GM18511 (cell line): Measurements from ENCODE around the gene CHFR.
"Not testable (repeated sequence)": the region's sequence is repeated elsewhere in the genome, so short reads cannot be mapped to it uniquely, and the experiment has no call there.

Source experiments
- ATAC-seq: cut with Tn5 transposase; IDR thresholded peaks from one replicate; pipeline ENCODE4 v1.9.1; 2021; ENCODE audit warnings: mild to moderate bottlenecking, moderate library complexity; ENCODE audit not compliant: unreplicated experiment

The CHFR gene

GRCh38 chr12:132881818-132882217 lies 5.6 kb downstream of the CHFR start:
- no peak for ATAC-seq

GRCh38 chr12:132874620-132875019 lies 12.8 kb downstream of the CHFR start:
- ATAC-seq: not testable (repeated sequence)

GRCh38 chr12:132874175-132874574 lies 13.2 kb downstream of the CHFR start:
- no peak for ATAC-seq

- ATAC-seq: no peak
These were observed 13.7 kb downstream of the CHFR start for GRCh38 chr12:132873724-132874123.

DNA sequence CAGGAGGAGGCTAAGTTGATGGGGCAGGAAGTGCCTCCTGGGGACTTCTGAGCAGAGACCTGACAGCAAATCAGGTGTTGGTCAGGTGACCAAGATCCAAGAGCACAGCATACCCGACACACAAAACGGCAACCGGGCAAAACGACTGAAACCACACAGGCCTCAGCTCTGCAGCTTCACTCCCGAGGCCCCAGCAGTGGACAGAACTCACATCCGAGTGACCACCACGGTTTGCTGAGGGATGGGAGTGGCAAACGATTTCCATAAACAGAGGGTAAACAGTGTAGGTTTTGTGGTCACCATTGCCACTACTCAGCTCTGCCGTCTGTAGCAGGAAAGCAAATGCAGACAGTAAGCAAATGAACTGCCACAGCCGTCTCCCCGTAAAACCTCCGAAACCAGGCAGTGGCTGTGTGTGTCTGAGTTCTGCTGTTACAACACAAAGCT lies 14.4 kb downstream of the CHFR start:
- no peak for ATAC-seq

- no peak for ATAC-seq
These were observed 15.1 kb downstream of the CHFR start for GRCh38 chr12:132872073-132872855.

- ATAC-seq: no peak
These were observed 17.9 kb downstream of the CHFR start for GRCh38 chr12:132869551-132869950.

DNA sequence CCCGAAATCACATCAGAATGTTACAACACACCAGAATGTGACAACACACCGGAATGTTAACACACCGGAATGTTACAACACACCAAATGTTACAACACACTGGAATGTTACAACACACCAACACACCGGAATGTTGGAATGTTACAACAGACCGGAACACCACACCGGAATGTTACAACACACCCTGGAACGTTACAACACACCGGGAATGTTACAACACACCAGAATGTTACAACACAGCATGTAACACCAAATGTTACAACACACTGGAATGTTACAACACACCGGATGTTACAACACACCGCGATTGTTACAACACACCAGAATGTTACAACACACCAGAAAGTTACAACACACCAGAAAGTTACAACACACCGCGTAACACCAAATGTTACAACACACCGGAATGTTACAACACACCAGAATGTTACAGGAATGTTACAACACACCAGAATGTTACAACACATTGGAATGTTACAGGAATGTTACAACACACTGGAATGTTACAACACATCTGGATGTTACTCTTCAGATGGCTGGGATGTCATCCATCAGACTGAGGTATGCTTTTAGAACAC lies 21.1 kb downstream of the CHFR start:
- ATAC-seq: no peak

GRCh38 chr12:132861558-132861957 lies 25.8 kb downstream of the CHFR start:
- no peak for ATAC-seq

DNA sequence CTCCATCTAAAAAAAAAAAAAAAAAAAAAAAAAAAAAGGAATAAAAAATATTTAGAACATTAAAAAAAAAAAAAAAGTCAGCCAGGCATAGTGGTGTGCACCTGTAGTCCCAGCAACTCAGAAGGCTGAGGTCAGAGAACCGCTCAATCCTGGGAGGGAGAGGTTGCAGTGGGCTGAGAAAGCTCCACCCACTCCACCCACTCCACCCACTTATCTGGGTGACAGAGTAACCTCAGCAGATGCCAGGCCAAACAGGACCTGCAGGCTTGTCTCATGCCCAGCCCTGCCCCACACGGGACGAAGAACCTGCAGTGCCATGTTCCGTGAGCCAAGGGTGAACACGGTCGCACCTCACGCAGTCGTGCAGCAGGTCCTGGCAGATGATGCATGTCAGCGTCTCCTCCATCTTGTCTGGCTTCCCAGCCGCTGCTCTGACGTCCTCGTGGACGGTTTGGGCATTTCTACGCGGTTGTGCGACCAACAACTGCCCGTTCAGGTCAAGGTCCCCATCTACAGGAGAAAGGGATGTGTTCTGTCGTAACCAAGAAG lies 28.6 kb downstream of the CHFR start:
- ATAC-seq: no peak

DNA sequence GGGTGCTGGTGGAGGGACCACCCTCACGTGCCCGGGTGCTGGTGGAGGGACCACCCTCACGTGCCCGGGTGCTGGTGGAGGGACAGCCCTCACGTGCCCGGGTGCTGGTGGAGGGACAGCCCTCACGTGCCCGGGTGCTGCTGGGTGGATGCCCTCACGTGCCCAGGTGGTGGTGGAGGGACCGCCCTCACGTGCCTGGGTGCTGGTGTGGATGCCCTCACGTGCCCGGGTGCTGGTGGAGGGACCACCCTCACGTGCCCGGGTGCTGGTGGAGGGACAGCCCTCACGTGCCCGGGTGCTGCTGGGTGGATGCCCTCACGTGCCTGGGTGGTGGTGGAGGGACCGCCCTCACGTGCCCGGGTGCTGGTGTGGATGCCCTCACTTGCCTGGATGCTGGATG lies 30.4 kb downstream of the CHFR start:
- not testable (repeated sequence) for ATAC-seq

GRCh38 chr12:132856581-132856980 lies 30.8 kb downstream of the CHFR start:
- no peak for ATAC-seq

DNA sequence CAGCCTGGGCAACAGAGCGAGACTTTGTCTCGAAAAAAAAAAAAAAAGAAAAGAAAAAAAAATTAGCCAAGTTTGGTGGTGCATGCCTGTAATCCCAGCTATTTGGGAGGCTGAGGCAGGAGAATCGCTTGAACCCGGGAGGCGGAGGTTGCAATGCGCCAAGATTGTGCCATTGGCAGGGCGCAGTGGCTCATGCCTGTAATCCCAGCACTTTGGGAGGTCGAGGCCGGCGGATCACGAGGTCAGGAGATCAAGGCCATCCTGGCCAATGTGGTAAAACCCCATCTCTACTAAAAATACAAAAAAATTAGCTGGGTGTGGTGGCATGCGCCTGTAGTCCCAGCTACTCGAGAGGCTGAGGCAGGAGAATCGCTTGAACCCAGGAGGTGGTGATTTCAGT lies 32.2 kb downstream of the CHFR start:
- ATAC-seq: not testable (repeated sequence)

- ATAC-seq: no peak
These were observed 33.9 kb downstream of the CHFR start for GRCh38 chr12:132853285-132854092.

DNA sequence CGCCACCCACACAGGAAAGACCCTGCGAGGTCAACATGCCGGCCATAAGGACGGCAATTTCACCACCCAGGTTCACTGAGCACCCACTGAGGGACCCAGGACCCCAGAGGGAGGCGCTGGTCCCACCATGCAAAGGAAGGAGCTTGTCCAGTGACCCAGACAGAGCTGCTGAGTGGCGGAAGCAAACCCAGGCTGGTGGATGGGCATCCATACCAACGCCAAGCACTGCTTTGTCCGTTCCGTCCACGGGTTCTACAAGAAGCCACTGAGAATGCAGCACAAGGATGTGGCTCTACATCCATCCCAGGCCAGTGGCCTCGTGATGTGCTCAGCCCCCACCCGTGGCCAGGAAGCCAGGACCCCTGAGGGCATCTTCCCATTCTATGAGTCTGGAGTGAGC lies 34.9 kb downstream of the CHFR start:
- no peak for ATAC-seq

- ATAC-seq: no peak
These were observed 35.9 kb downstream of the CHFR start for GRCh38 chr12:132851465-132851864.

DNA sequence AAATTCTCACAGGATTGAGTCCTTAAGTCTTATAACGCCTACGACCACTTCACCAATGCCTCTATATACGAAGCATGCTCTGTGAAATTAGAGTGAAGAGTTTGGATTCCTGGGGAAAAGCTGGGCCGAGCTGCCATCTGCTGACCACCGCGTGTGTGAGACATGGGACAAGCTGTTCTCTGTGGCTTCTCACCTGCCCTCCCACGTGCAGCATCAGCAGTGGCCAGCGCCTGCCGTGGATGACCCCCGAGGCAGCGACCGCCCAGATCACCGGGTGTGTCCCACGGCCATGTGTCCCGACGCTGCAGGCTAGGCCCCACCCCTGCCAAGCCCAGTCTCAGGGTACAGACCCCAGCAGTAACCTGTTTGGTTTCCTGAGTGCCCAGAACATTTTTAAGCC lies 37.1 kb downstream of the CHFR start:
- ATAC-seq: no peak

DNA sequence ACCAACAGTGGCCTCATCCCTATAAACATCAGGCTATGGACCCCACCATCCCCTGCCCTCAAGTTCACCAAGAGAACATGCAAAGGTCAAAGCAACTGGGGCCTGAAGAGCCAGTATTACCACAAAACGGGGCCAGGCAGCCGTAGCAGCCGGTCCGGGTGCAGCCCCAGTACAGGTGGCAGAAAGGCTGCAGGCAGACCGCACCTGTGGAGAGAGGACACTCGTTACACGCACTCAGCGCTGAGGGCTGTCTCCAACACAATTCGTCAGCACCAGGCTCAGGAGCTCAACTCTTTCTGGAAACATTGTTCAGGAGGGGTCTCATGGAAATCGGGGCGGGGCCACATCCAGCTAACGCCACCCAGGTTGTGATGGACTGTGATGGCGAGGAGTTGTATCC lies 38.9 kb downstream of the CHFR start:
- no peak for ATAC-seq

GRCh38 chr12:132847363-132848356 lies 39.7 kb downstream of the CHFR start:
- ATAC-seq: no peak

- ATAC-seq: not testable (repeated sequence)
These were observed 42.7 kb downstream of the CHFR start for GRCh38 chr12:132844681-132845080.
